HTERT RPE-1 (cell line): ENCODE results near the gene TBC1D5.

Experiments
- in situ Hi-C: fragments of 300-500 bp; cut with MboI; formaldehyde crosslinking; loops from 4 replicates; pipeline ENCODE4 v1.14.3; 2020; ENCODE audit warnings: low sequenced_read_pairs

TBC1D5 gene

GRCh38 chr3:17320266-17320665 lies 422.2 kb downstream of the TBC1D5 start:
- in situ Hi-C loops, result no loop called here

DNA sequence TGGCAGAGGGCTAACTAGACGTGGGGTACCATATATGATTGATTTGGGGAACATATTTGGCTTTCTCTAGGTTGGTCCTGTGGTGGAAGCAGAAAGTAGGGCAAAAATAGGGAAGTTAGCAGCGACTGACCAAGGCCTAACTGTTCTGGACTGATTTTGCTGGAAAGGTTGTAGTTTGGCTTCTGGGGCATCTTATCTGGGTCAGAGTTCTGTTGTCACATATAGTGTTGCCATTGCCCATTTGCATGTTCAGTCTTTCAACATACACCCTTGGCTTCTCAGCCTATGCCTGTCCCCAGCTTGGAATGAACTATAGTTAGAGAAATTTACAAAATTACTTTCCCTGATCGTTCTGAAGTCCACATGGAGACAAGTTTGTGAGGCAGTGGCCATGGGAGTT lies 426.5 kb downstream of the TBC1D5 start:
- in situ Hi-C loops, result no loop called here

GRCh38 chr3:17314171-17314570 lies 428.3 kb downstream of the TBC1D5 start:
- in situ Hi-C loops, result no loop called here

GRCh38 chr3:17313746-17314145 lies 428.7 kb downstream of the TBC1D5 start:
- in situ Hi-C loops, result no loop called here

DNA sequence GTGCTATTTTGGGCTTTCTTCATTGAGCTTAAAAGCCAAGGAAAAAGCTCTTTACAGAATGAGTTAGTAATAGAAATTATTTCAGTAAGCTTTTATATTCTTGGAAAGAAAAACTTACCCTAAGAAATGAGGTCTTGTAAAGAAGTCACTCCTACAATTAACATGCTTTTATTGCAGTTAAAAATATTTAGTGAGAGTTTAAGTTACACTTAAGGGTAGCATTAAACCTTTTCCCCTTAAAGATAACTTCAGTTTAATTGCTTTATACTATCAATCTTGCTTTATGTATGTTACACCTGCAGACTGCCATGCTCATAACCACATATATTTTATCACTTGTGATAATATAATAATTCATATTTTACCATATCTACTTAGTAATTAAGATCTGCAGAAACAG lies 431.4 kb downstream of the TBC1D5 start:
- in situ Hi-C loops, result no loop called here

GRCh38 chr3:17307887-17308286 lies 434.5 kb downstream of the TBC1D5 start:
- in situ Hi-C loops, result no loop called here

- in situ Hi-C loops, result no loop called here
Measured at GRCh38 chr3:17307482-17307881, 434.9 kb downstream of the TBC1D5 start.

GRCh38 chr3:17304969-17305368 lies 437.5 kb downstream of the TBC1D5 start:
- in situ Hi-C loops, result no loop called here

GRCh38 chr3:17302774-17303173 lies 439.7 kb downstream of the TBC1D5 start:
- in situ Hi-C loops, result no loop called here

DNA sequence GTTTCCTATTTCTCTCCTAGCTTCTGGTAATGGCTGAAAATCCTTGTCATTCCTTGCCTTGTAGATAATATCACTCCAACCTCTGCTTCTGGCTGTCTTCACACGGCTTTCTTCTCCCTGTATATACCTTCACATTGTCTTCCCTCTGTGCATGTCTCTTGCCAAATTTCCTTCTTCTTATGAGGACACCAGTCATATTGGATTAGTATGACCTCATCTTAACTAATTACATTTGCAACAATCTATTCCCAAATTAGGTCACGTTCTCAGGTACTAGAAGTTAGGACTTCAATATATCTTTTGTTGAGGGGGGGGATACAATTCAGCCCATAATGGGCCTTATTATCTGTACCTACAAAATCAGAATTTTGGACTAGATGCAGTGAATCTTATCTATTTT lies 440.3 kb downstream of the TBC1D5 start:
- in situ Hi-C loops, result no loop called here

- in situ Hi-C loops, result no loop called here
Measured at GRCh38 chr3:17301271-17301670, 441.2 kb downstream of the TBC1D5 start.

DNA sequence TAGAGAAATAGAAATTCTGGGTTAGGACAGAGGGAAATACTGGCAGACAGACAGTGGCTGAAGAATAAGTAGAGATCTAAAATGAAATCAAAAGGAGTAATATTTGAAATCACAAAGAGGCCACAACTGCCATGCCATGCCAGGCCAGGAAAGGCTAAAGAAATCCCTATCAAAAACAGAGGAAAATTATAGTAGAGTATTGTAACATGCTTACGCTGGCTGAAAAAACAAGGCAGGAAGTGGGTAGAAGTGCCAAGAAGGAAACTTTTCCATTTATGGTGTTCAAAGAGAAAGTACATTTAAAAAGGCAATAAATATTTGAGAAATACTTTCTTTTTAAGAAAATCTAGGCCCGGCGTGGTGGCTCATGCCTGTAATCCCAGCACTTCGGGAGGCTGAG lies 442.0 kb downstream of the TBC1D5 start:
- in situ Hi-C loops, result no loop called here

GRCh38 chr3:17298038-17298437 lies 444.4 kb downstream of the TBC1D5 start:
- in situ Hi-C loops, result no loop called here

DNA sequence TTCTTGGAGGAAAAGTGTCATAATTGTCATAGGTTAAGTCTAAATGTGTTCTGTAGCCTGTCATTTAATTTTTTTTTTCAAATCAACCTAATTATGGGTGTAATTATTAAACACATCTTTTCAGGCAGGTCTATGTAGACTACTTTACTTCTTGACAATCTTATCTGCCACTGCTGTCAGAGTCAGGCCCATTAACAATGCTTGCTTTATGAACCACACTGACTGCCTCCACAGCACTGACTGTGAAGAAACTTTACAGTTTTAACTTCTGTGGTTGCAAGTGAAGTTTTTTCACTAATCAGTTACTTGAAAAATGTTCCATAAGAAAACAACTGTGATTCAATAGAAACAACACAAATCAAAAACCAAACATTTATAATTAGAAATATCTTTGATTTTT lies 449.9 kb downstream of the TBC1D5 start:
- in situ Hi-C loops, result no loop called here

- in situ Hi-C loops, result no loop called here
Measured at GRCh38 chr3:17290894-17291293, 451.5 kb downstream of the TBC1D5 start.

DNA sequence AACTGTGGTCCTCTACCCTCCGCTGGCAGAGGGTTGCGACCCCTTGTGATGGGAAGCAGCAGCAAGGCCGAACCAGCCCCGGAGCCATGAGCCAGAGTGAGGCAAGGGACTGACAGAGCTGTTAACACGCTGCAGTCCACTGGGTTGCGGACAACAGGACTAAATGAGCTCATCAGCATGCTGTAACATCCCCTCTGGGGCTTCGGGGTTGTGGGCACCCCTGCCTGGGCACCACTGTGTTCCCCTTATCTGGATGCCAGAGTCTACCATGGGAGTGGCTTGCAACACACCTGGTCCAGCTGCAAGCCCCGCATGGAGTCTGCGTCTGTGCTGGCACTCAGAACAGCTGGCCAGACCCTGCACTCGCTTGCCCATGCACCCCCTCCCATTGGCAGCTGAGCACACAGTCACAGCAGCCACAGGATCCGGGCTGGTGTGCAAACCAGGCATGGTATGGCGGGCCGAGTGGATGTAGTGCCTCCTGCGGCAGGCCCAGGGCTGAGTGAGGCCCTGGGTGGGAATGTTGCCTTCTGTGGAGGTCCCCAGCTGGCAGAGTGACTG lies 453.5 kb downstream of the TBC1D5 start:
- in situ Hi-C loops, result no loop called here

- in situ Hi-C loops, result no loop called here
Measured at GRCh38 chr3:17287006-17287689, 455.3 kb downstream of the TBC1D5 start.

DNA sequence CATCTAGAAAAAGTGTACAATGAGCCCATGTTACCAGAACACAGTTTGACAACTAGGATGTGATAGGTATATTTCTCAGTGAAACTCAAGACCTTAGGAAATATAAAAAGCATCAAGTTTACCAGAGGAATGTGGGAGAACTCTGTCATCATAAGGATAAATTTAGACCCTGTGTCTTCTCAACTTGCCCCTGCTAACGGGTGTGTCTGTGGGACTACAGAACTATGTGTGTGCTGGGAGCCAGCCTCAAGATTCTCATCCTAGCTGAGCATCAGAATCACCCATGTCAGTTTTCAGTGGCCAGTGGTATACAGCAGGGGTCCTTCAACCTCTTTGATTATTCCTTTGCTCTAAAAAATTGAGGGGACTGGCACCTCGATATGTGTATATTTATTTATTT lies 464.4 kb downstream of the TBC1D5 start:
- in situ Hi-C loops, result no loop called here

DNA sequence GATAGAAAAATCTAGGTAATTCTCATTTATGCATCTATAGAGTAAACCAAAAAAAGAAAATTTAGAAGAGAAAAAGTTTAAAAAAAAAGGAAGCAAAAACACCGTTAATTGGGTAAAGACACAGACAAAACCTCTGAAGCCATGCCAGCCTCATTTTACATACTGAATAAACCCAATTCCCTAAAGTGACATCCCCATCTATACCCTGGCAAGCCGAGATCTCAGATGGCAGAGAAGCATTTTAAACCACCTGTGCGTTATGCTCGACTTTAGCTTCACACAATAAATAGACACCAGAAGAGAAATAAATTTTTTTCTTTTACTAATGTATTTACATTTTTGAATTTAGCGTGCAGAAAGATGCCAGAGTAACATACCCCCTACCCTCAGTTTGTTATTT lies 475.6 kb downstream of the TBC1D5 start:
- in situ Hi-C loops, result no loop called here

- in situ Hi-C loops, result no loop called here
Measured at GRCh38 chr3:17261627-17262369, 480.6 kb downstream of the TBC1D5 start.

DNA sequence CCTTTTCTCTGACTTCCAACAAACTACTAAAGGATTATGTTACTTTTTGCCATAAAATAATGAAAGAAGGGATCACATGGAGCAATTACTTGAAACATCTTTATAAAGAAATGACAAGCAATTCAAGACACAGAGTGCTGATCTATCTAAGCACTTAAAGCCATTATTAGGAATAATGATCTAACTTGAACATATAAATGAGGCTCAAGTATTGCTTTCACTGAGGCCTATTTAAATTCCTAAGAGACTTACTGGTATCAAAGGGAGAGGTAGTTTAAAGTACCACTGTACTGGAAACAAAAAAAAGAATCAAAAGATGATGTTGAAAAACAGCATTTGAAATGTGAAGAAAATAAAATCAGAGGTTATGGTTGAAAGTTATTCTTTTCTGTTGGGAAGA lies 482.2 kb downstream of the TBC1D5 start:
- in situ Hi-C loops, result no loop called here

- in situ Hi-C loops, result no loop called here
Measured at GRCh38 chr3:17259685-17260084, 482.7 kb downstream of the TBC1D5 start.
